OCI-LY7 (cell line): ENCODE measurements around the gene NACAD. TPM values are rescaled to one million over a fixed set of nuclear protein-coding genes. Genes with fewer than 3 reads are reported as not detected.

Source experiments
- BruUV-seq: library from RNA; stranded (reverse); fragments of 400-500 nt; replicated peaks from 2 replicates; lab custom pipeline; 2021; lab: Mats Ljungman, UMichigan
- CTCF ChIA-PET: fragments of 300-600 bp; sonication (Branson Sonifier 250); formaldehyde crosslinking; loops from one replicate; lab custom pipeline; 2022; ENCODE audit warnings: antibody characterized with exemption; ENCODE audit not compliant: unreplicated experiment; lab: Charles Lee
- POLR2A ChIA-PET: fragments of 300-600 bp; sonication (Branson Sonifier 250); formaldehyde crosslinking; loops from one replicate; lab custom pipeline; 2022; ENCODE audit warnings: antibody characterized with exemption; lab: Charles Lee
- DNase-seq: peaks from one replicate; pipeline ENCODE4 v3.0.0-alpha.2; 2015; ENCODE audit warnings: low spot score
- H2AFZ ChIP-seq: fragments of 200-600 bp; sonication (generic), shearing (Covaris generic); 2 replicates; pipeline ENCODE4 v1.6.1; 2014; ENCODE audit warnings: mild to moderate bottlenecking, antibody characterized with exemption, low read length, moderate library complexity
- H3K27ac ChIP-seq: fragments of 200-600 bp; sonication (generic); 2 replicates; pipeline ENCODE4 v1.5.1; 2014; ENCODE audit warnings: mixed run types, low read depth, mild to moderate bottlenecking, moderate library complexity, low read length, inconsistent platforms; ENCODE audit not compliant: poor library complexity, severe bottlenecking
- H3K36me3 ChIP-seq: fragments of 200-600 bp; sonication (generic); 2 replicates; pipeline ENCODE4 v1.6.1; 2014; ENCODE audit warnings: mild to moderate bottlenecking, antibody characterized with exemption, low read length, moderate library complexity, mixed read lengths; ENCODE audit not compliant: insufficient read depth
- H3K4me1 ChIP-seq: fragments of 200-600 bp; sonication (generic); 2 replicates; pipeline ENCODE4 v1.5.1; 2014; ENCODE audit warnings: mild to moderate bottlenecking, low read length; ENCODE audit not compliant: insufficient read depth, poor library complexity, severe bottlenecking
- H3K4me2 ChIP-seq: fragments of 200-600 bp; sonication (generic); 2 replicates; pipeline ENCODE4 v1.6.1; 2014; ENCODE audit warnings: mild to moderate bottlenecking, low read length
- H3K4me3 ChIP-seq: fragments of 200-600 bp; sonication (generic); 2 replicates; pipeline ENCODE4 v1.5.1; 2014; ENCODE audit warnings: mild to moderate bottlenecking, low read depth, low read length; ENCODE audit not compliant: poor library complexity, severe bottlenecking
- H3K79me2 ChIP-seq: fragments of 200-600 bp; sonication (generic); 2 replicates; pipeline ENCODE4 v1.6.1; 2016; ENCODE audit warnings: low read depth, mild to moderate bottlenecking, low read length, moderate library complexity, mixed read lengths; ENCODE audit not compliant: insufficient read depth
- H3K9me2 ChIP-seq: fragments of 200-600 bp; sonication (generic); 2 replicates; pipeline ENCODE4 v1.6.1; 2016; ENCODE audit warnings: mild to moderate bottlenecking, low read length, mixed read lengths; ENCODE audit not compliant: insufficient read depth
- H3K9me3 ChIP-seq: fragments of 200-600 bp; sonication (generic); 2 replicates; pipeline ENCODE4 v1.6.1; 2014; ENCODE audit warnings: mild to moderate bottlenecking, mixed run types, low read length, mixed read lengths
- H4K20me1 ChIP-seq: fragments of 200-600 bp; sonication (generic); 2 replicates; pipeline ENCODE4 v1.6.1; 2014; ENCODE audit warnings: mild to moderate bottlenecking, antibody characterized with exemption, low read length, moderate library complexity, mixed read lengths; ENCODE audit not compliant: insufficient read depth
- EZH2phosphoT487 ChIP-seq: fragments of 200-600 bp; sonication (generic); IDR thresholded peaks from 2 replicates; pipeline ENCODE4 v1.6.1; 2018; ENCODE audit warnings: low read depth, borderline replicate concordance, mild to moderate bottlenecking, mixed run types, antibody characterized with exemption, low read length, moderate library complexity, mixed read lengths
- intact Hi-C: fragments of 100-400 bp; cut with micrococcal nuclease; formaldehyde crosslinking; loops from one replicate; pipeline ENCODE4 v1.10.0; 2022; ENCODE audit not compliant: unreplicated experiment
- total RNA-seq, 2 experiments: library from RNA; depleted of rRNA in 1 of 2; stranded (reverse); fragments of >200 nt in 1 of 2; shearing (Covaris generic) in 1 of 2; gene quantifications; 2 replicates each; pipeline ENCODE4 v1.2.3, GENCODE V29; 2014 to 2022
- TF ChIP-seq, protein P1 (sequence below): fragments of 200-600 bp; sonication (generic); conservative IDR thresholded peaks from 2 replicates; pipeline ENCODE4 v1.5.1; 2014; ENCODE audit warnings: mild to moderate bottlenecking, antibody characterized with exemption, low read length, moderate library complexity, mixed read lengths

NACAD gene
- total RNA-seq, 2 experiments from 2014 or later, result not detected

DNA sequence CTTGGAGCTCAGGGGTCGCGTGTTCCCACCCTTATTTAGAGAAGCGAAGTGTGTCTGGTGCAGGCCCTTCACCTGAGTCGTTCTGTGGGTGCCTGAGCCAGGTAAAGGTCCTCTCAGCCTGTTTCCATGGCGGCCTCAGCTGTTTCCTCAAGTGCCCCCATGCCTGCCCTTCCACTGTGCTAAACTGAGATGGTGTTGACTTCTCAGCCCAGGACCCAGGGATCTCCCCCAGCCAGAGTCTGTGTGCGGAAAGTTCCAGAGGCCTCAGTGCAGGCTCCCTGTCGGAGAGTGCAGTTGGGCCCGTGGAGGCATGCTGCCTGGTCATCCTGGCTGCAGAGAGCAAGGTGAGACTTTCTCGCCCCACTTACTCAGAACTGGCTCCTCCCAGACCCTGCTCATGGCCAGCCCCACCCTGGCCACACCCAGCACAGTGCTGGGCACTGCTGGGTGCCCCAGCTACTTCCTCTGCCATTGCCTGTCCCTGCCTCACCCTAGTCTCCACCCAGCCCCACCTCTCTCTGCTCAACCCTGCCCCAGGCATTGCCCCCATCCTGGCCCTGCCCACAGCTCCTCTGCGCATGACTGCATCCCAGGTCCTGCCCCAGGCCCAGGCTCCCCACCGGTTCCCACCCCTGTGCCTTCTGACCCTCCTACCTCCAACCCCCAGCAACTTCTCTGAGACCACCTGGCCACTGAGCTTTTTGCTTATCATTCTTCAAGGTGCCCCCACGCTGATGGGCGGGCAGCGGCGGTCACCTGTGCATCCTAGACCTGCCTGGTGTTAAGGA lies 20.3 kb downstream of the NACAD start:
- no peak overlapping the region for H3K4me2 ChIP-seq
- H3K36me3 ChIP-seq, result peaks cover 96% of the 10 kb centered on the region
- TF ChIP-seq EZH2phosphoT487, result no peak
- TF ChIP-seq, protein P1, sequence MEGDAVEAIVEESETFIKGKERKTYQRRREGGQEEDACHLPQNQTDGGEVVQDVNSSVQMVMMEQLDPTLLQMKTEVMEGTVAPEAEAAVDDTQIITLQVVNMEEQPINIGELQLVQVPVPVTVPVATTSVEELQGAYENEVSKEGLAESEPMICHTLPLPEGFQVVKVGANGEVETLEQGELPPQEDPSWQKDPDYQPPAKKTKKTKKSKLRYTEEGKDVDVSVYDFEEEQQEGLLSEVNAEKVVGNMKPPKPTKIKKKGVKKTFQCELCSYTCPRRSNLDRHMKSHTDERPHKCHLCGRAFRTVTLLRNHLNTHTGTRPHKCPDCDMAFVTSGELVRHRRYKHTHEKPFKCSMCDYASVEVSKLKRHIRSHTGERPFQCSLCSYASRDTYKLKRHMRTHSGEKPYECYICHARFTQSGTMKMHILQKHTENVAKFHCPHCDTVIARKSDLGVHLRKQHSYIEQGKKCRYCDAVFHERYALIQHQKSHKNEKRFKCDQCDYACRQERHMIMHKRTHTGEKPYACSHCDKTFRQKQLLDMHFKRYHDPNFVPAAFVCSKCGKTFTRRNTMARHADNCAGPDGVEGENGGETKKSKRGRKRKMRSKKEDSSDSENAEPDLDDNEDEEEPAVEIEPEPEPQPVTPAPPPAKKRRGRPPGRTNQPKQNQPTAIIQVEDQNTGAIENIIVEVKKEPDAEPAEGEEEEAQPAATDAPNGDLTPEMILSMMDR, result no peak
- BruUV-seq, result no TSS peak
- POLR2A ChIA-PET, result interaction anchor here (0.7 to 1.1 kb wide), 2 partner anchors 41 to 49 kb away, joined by 3 to 4 read pairs; no protein-coding TSS in a partner anchor
- H3K9me3 ChIP-seq, result no peaks in the 10 kb centered on the region
- intact Hi-C loops, result no loop called here
- no peak for DNase-seq
- peaks cover 6% of the 10 kb centered on the region; the same call in 1 of the 2 replicates for H3K79me2 ChIP-seq
- 0 out of 2 replicates have a peak, but pooled peaks cover 5% of the 10 kb centered on the region for H4K20me1 ChIP-seq
- CTCF ChIA-PET, result no interaction called here
- H3K27ac ChIP-seq, result no peak overlapping the region
- H3K9me2 ChIP-seq, result no peaks in the 10 kb centered on the region
- no peak overlapping the region for H3K4me3 ChIP-seq
- no peak overlapping the region for H2AFZ ChIP-seq
- no peaks in the 10 kb centered on the region for H3K4me1 ChIP-seq

GRCh38 chr7:45067582-45067981 lies 21.2 kb downstream of the NACAD start:
- DNase-seq, result no peak
- no peak overlapping the region for H3K4me3 ChIP-seq
- intact Hi-C loops, result no loop called here
- no peak overlapping the region for H3K27ac ChIP-seq
- H3K36me3 ChIP-seq, result peaks cover 94% of the 10 kb centered on the region
- BruUV-seq, result no TSS peak
- H4K20me1 ChIP-seq, result 0 out of 2 replicates have a peak, but pooled peaks cover 7% of the 10 kb centered on the region
- no peak overlapping the region for H3K4me2 ChIP-seq
- no peaks in the 10 kb centered on the region for H3K9me2 ChIP-seq
- peaks cover 7% of the 10 kb centered on the region; the same call in 1 of the 2 replicates for H3K79me2 ChIP-seq
- H3K4me1 ChIP-seq, result no peaks in the 10 kb centered on the region
- ChIA-PET CTCF (no interaction called here), POLR2A (no interaction called here)
- H3K9me3 ChIP-seq, result no peaks in the 10 kb centered on the region
- TF ChIP-seq, protein P1, result no peak
- TF ChIP-seq EZH2phosphoT487, result no peak
- H2AFZ ChIP-seq, result no peak overlapping the region

DNA sequence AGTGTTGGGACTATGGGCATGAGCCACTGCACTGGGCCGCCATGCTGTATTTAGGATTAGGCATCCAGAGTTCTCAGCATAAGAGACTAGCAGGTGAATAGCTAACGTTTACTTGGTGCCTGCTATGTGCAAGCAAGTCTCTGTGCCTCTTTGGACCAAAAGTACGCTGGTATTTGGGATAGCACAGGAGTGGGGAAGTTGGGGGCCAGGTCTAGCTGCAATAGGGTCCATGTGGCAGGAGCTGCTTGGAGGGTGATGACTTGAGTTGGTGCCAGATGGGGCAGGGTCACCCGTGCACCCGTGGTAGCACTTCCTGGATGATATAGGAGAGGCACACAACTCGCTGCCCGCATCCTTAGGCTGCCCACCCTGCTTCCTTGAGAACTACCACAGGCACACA lies 22.4 kb downstream of the NACAD start:
- Histone ChIP-seq H3K9me2 (no peaks in the 10 kb centered on the region), H3K79me2 (peaks cover 16% of the 10 kb centered on the region; the same call in 1 of the 2 replicates), H3K27ac (no peak overlapping the region), H3K4me2 (no peak overlapping the region), H4K20me1 (0 out of 2 replicates have a peak, but pooled peaks cover 7% of the 10 kb centered on the region), H3K4me3 (no peak overlapping the region), H3K9me3 (no peaks in the 10 kb centered on the region), H3K4me1 (no peaks in the 10 kb centered on the region), H3K36me3 (peaks cover 94% of the 10 kb centered on the region), H2AFZ (no peak overlapping the region)
- TF ChIP-seq EZH2phosphoT487, result no peak
- TF ChIP-seq, protein P1, result no peak
- ChIA-PET POLR2A (no interaction called here), CTCF (no interaction called here)
- intact Hi-C loops, result no loop called here
- BruUV-seq, result no TSS peak
- no peak for DNase-seq
